HepG2 (cell line): Measurements from ENCODE around the gene MYL12B. TPM values are rescaled to one million over a fixed set of nuclear protein-coding genes. Genes with fewer than 3 reads are reported as not detected.

Experiments
- ATAC-seq: fragments of 200-7000 bp; cut with Tn5 transposase; 3 replicates; pipeline ENCODE4 v1.9.1; 2020; ENCODE audit warnings: mild to moderate bottlenecking, moderate library complexity
- BruUV-seq: library from RNA; stranded (reverse); fragments of 400-500 nt; replicated peaks from 2 replicates; lab custom pipeline; 2021; lab: Mats Ljungman, UMichigan
- CTCF ChIA-PET: fragments of 300-600 bp; formaldehyde crosslinking; extraction: SDS; loops from one replicate; lab custom pipeline; 2021; ENCODE audit warnings: low total read pairs, inconsistent platforms, low intra/inter-chr PET ratio; lab: Yijun Ruan, JAX
- POLR2A ChIA-PET: fragments of 350-600 bp; sonication (Branson Sonifier 250); formaldehyde crosslinking; loops from one replicate; lab custom pipeline; 2020; ENCODE audit warnings: antibody characterized with exemption, inconsistent platforms; lab: Yijun Ruan, JAX
- DNase-seq: peaks from one replicate; pipeline ENCODE4 v3.0.0-alpha.2; 2015; ENCODE audit warnings: low spot score
- FAIRE-seq: peaks from 3 replicates; lab custom pipeline; 2011; peaks lifted over from hg19 to GRCh38; lab: Jason Lieb, UNC
- H2AFZ ChIP-seq: one replicate; pipeline ENCODE4 v1.6.1; 2011; ENCODE audit warnings: low read length, inconsistent platforms
- H3K27ac ChIP-seq: fragments of 300-600 bp; 3 replicates; pipeline ENCODE4 v1.8.0; 2011; ENCODE audit warnings: mixed run types, mild to moderate bottlenecking, mixed read lengths, low read length, inconsistent platforms; ENCODE audit not compliant: insufficient read depth; ENCODE audit errors: extremely low read length
- H3K27me3 ChIP-seq, 2 experiments: fragments of 200-600 bp in 1 of 2; 2 replicates in 1 of 2; 3 replicates in 1 of 2; pipeline versions ENCODE4 v1.6.0 to v1.8.0; 2011; ENCODE audit warnings: low read length in 2 of 2, mild to moderate bottlenecking in 2 of 2, moderate library complexity in 2 of 2, inconsistent platforms in 1 of 2; ENCODE audit not compliant: insufficient read depth in 2 of 2, control insufficient read depth in 1 of 2
- H3K36me3 ChIP-seq, 2 experiments: fragments of 200-600 bp in 1 of 2; replicated peaks in 1 of 2; 2 replicates in 1 of 2; 3 replicates in 1 of 2; pipeline versions ENCODE4 v1.5.1 to v1.8.0; 2011; ENCODE audit warnings: low read length in 2 of 2, inconsistent platforms in 1 of 2; ENCODE audit not compliant: insufficient read depth in 2 of 2, control insufficient read depth in 1 of 2
- H3K4me1 ChIP-seq: 2 replicates; pipeline ENCODE4 v1.5.1; 2012; ENCODE audit warnings: low read length, inconsistent platforms; ENCODE audit not compliant: insufficient read depth
- H3K4me2 ChIP-seq: 2 replicates; pipeline ENCODE4 v1.6.0; 2011; ENCODE audit warnings: low read depth, low read length, inconsistent platforms
- H3K4me3 ChIP-seq, 3 experiments: fragments of 200-600 bp in 1 of 3; sonication (generic), shearing (Covaris generic) in 1 of 3; replicated peaks in 1 of 3; 2 replicates each; pipeline ENCODE4 v1.5.1; 2011 to 2016; ENCODE audit warnings: low read length in 3 of 3, inconsistent platforms in 2 of 3, low read depth in 2 of 3, mild to moderate bottlenecking in 2 of 3, control low read depth in 1 of 3, mixed read lengths in 1 of 3; ENCODE audit not compliant: insufficient read depth in 1 of 3
- H3K79me2 ChIP-seq: one replicate; pipeline ENCODE4 v1.6.1; 2011; ENCODE audit warnings: low read length, inconsistent platforms; ENCODE audit not compliant: insufficient read depth
- H3K9ac ChIP-seq: 2 replicates; pipeline ENCODE4 v1.6.0; 2011; ENCODE audit warnings: mild to moderate bottlenecking, low read depth, low read length, inconsistent platforms; ENCODE audit not compliant: insufficient read depth
- H3K9me3 ChIP-seq: 2 replicates; pipeline ENCODE4 v1.5.1; 2012; ENCODE audit warnings: mild to moderate bottlenecking, low read length
- H4K20me1 ChIP-seq: 2 replicates; pipeline ENCODE4 v1.6.0; 2011; ENCODE audit warnings: inconsistent platforms, mild to moderate bottlenecking, low read length, moderate library complexity; ENCODE audit not compliant: insufficient read depth
- FIP1L1 ChIP-seq: fragments of 200-400 bp; formaldehyde crosslinking; IDR thresholded peaks from 2 replicates; pipeline ENCODE4 v1.6.1; 2018; ENCODE audit warnings: low read depth, mild to moderate bottlenecking, low read length, moderate library complexity, borderline replicate concordance; ENCODE audit not compliant: insufficient read depth
- HNF1A ChIP-seq, 2 experiments: sonication (generic) in 1 of 2; formaldehyde crosslinking in 1 of 2; IDR thresholded peaks; 2 replicates each; pipeline versions ENCODE4 v1.4.0 to v1.6.1; 2016 to 2020; ENCODE audit warnings: borderline replicate concordance in 1 of 2, low read depth in 1 of 2, mild to moderate bottlenecking in 1 of 2, missing genetic modification reagents in 1 of 2
- IRF2 ChIP-seq: IDR thresholded peaks from 2 replicates; pipeline ENCODE4 v1.6.1; 2018; ENCODE audit warnings: missing genetic modification reagents, missing compliant biosample characterization
- KAT8 ChIP-seq: IDR thresholded peaks from 2 replicates; pipeline ENCODE4 v1.6.1; 2016; ENCODE audit warnings: missing genetic modification reagents, missing compliant biosample characterization
- KDM3A ChIP-seq: IDR thresholded peaks from 2 replicates; pipeline ENCODE4 v1.6.1; 2018; ENCODE audit warnings: low read depth, missing compliant biosample characterization
- MAFG ChIP-seq: sonication (generic); formaldehyde crosslinking; IDR thresholded peaks from 2 replicates; pipeline ENCODE4 v1.5.1; 2020; ENCODE audit warnings: mild to moderate bottlenecking, missing genetic modification reagents
- NFAT5 ChIP-seq: sonication (generic); formaldehyde crosslinking; IDR thresholded peaks from 2 replicates; pipeline ENCODE4 v1.4.0; 2020; ENCODE audit warnings: missing genetic modification reagents
- RAD51 ChIP-seq: fragments of 450-650 bp; IDR thresholded peaks from 2 replicates; pipeline ENCODE4 v1.6.1; 2016; ENCODE audit warnings: borderline replicate concordance
- REL ChIP-seq: sonication (generic); formaldehyde crosslinking; conservative IDR thresholded peaks from 2 replicates; pipeline ENCODE4 v1.8.0; 2022; ENCODE audit warnings: mild to moderate bottlenecking, missing genetic modification reagents, moderate library complexity
- RXRB ChIP-seq: IDR thresholded peaks from 2 replicates; pipeline ENCODE4 v1.6.1; 2016; ENCODE audit warnings: borderline replicate concordance, missing genetic modification reagents, missing compliant biosample characterization
- SMARCE1 ChIP-seq: fragments of 450-650 bp; IDR thresholded peaks from 2 replicates; pipeline ENCODE4 v1.6.1; 2017; ENCODE audit warnings: borderline replicate concordance
- SOX6 ChIP-seq, 2 experiments: fragments of 450-650 bp in 1 of 2; sonication (generic) in 1 of 2; formaldehyde crosslinking in 1 of 2; IDR thresholded peaks; 2 replicates each; pipeline versions ENCODE4 v1.4.0 to v1.6.1; 2017 to 2020; ENCODE audit warnings: antibody characterized with exemption in 1 of 2, mild to moderate bottlenecking in 1 of 2, missing genetic modification reagents in 1 of 2
- ZFAT ChIP-seq: sonication (generic); formaldehyde crosslinking; conservative IDR thresholded peaks from 2 replicates; pipeline ENCODE4 v1.8.1; 2023; ENCODE audit warnings: missing genetic modification reagents, inconsistent platforms
- ZNF101 ChIP-seq: sonication (generic); formaldehyde crosslinking; IDR thresholded peaks from 2 replicates; pipeline ENCODE4 v1.4.0; 2020; ENCODE audit warnings: mild to moderate bottlenecking, low read depth, missing genetic modification reagents, borderline replicate concordance
- ZNF367 ChIP-seq: sonication (generic); formaldehyde crosslinking; IDR thresholded peaks from 2 replicates; pipeline ENCODE4 v1.4.0; 2020; ENCODE audit warnings: missing genetic modification reagents, borderline replicate concordance
- ZNF670 ChIP-seq: sonication (generic); formaldehyde crosslinking; IDR thresholded peaks from 2 replicates; pipeline ENCODE4 v1.8.0; 2022; ENCODE audit warnings: mild to moderate bottlenecking, missing genetic modification reagents, borderline replicate concordance
- WGBS: methylation state at CpG from one replicate; pipeline ENCODE4 v1.1.6; 2017; ENCODE audit warnings: low lambda C conversion rate; 5-methylcytosine and 5-hydroxymethylcytosine counted together
- in situ Hi-C: cut with HindIII; loops from 2 replicates; pipeline ENCODE4 v1.10.0; 2017; ENCODE audit warnings: low pct_unique_long_range_greater_than_20kb; ENCODE audit not compliant: extremely low pct_ligation_motif_present
- intact Hi-C: fragments of 100-400 bp; cut with micrococcal nuclease; formaldehyde crosslinking; loops from one replicate; pipeline ENCODE4 v1.10.0; 2022; ENCODE audit not compliant: unreplicated experiment
- polyA plus RNA-seq, 8 experiments: library from polyadenylated mRNA; depleted of rRNA in 3 of 8; stranded (reverse) in 7 of 8; unstranded in 1 of 8; fragments of >200 nt; fragmentation: Illumina TruSeq in 4 of 8; extraction: Trizol in 4 of 8; gene quantifications; 2 replicates each; pipeline versions ENCODE4 v1.2.1 to v1.2.3, GENCODE V29; 2011 to 2016; ENCODE audit warnings: low read depth in 4 of 8, missing spikeins in 1 of 8, mixed read lengths in 1 of 8; ENCODE audit not compliant: insufficient read depth in 1 of 8
- total RNA-seq, 5 experiments: library from RNA; depleted of rRNA; stranded (reverse); fragments of >200 nt; fragmentation: Illumina TruSeq; extraction: Trizol; gene quantifications; 2 replicates each; pipeline ENCODE4 v1.2.3, GENCODE V29; 2016; ENCODE audit warnings: low read depth in 1 of 5

MYL12B gene
- total and polyA plus RNA-seq, 2 of the 13 experiments (the other 11 are each of a cell fraction or from before 2014, with no cell fraction given), result 265 to 340 TPM

GRCh38 chr18:3286159-3286558, 24.2 kb downstream of the MYL12B start:
- ChIA-PET POLR2A (no interaction called here), CTCF (no interaction called here)
- H3K36me3 ChIP-seq, result no peaks in the 10 kb centered on the region
- no peak overlapping the region for H3K9ac ChIP-seq
- no TSS peak for BruUV-seq
- no peak overlapping the region for H2AFZ ChIP-seq
- no peak overlapping the region for H3K4me2 ChIP-seq
- 33% methylated on average over 7 of the region's 7 CpGs for WGBS
- intact Hi-C loops, result no loop called here
- H3K4me1 ChIP-seq, result peaks cover 32% of the 10 kb centered on the region
- H3K27ac ChIP-seq, result no peak overlapping the region
- in situ Hi-C loops, result loop anchor here (10.0 kb wide), 1 partner anchor 169 kb away; the partner anchor contains the start of gene TGIF1
- no peaks in the 10 kb centered on the region for H3K9me3 ChIP-seq
- DNase-seq, result no peak
- peaks cover 0 to 17% of the 10 kb centered on the region in 2 experiments; a peak in 3 of 5 replicates for H3K27me3 ChIP-seq
- no peak for ATAC-seq
- H4K20me1 ChIP-seq, result no peaks in the 10 kb centered on the region
- no peaks in the 10 kb centered on the region for H3K79me2 ChIP-seq
- FAIRE-seq, result no peak
- H3K4me3 ChIP-seq, result no peak overlapping the region
- TF ChIP-seq NFAT5 (CRISPR knock-in tag) (no peak), KDM3A (no peak), RXRB (CRISPR knock-in tag) (no peak), IRF2 (no peak), HNF1A (IDR thresholded peaks at IDR 0.05; ENCODE audit: low read depth) (no peak), HNF1A (CRISPR knock-in tag; IDR thresholded peaks at IDR 0.05; ENCODE audit: borderline replicate concordance) (no peak), ZNF670 (CRISPR knock-in tag) (no peak), MAFG (no peak), RAD51 (no peak), ZNF101 (no peak), ZNF367 (CRISPR knock-in tag) (no peak), ZFAT (CRISPR knock-in tag) (no peak), KAT8 (CRISPR knock-in tag) (no peak), REL (CRISPR knock-in tag) (no peak), SMARCE1 (no peak), FIP1L1 (no peak), SOX6 (IDR thresholded peaks at IDR 0.05) (no peak), SOX6 (CRISPR knock-in tag; IDR thresholded peaks at IDR 0.05) (no peak)
